CD4-positive, alpha-beta T cell (primary cell): Measurements from ENCODE around the gene MYL11. TPM values are rescaled to one million over a fixed set of nuclear protein-coding genes. Genes with fewer than 3 reads are reported as not detected.

Source experiments
- ATAC-seq: fragments of 200-7000 bp; cut with Tn5 transposase; one replicate; pipeline ENCODE4 v1.10.0; 2022; ENCODE audit warnings: mild to moderate bottlenecking; ENCODE audit not compliant: poor library complexity
- CTCF ChIA-PET: fragments of 350-600 bp; sonication (Branson Sonifier 250); formaldehyde crosslinking; loops from one replicate; lab custom pipeline; 2021; ENCODE audit warnings: antibody characterized with exemption, inconsistent platforms; lab: Charles Lee
- POLR2A ChIA-PET: fragments of 350-600 bp; sonication (Branson Sonifier 250); formaldehyde crosslinking; loops from one replicate; lab custom pipeline; 2021; ENCODE audit warnings: antibody characterized with exemption, inconsistent platforms; lab: Charles Lee
- DNase-seq, 14 experiments: peaks; one replicate each; pipeline ENCODE4 v3.0.0-alpha.2; 2013 to 2020; ENCODE audit warnings: mixed read lengths in 2 of 14
- H3K27ac ChIP-seq, 2 donors: one replicate each; pipeline versions ENCODE4 v1.5.1 to v1.7.0; 2013; ENCODE audit warnings: low read length in 2 of 2, low read depth in 1 of 2, mild to moderate bottlenecking in 1 of 2
- H3K27me3 ChIP-seq, 2 experiments: 1 replicate in 1 of 2; 2 replicates in 1 of 2; pipeline versions ENCODE4 v1.6.1 to v1.7.0; 2013; ENCODE audit warnings: low read length in 2 of 2, control low read depth in 1 of 2, mild to moderate bottlenecking in 1 of 2, moderate library complexity in 1 of 2; ENCODE audit not compliant: insufficient read depth in 2 of 2, control insufficient read depth in 1 of 2
- H3K36me3 ChIP-seq: one replicate; pipeline ENCODE4 v1.6.1; 2013; ENCODE audit warnings: low read length, control low read depth; ENCODE audit not compliant: insufficient read depth
- H3K4me1 ChIP-seq: one replicate; pipeline ENCODE4 v1.6.1; 2013; ENCODE audit warnings: low read length, control low read depth; ENCODE audit not compliant: insufficient read depth
- H3K4me3 ChIP-seq: one replicate; pipeline ENCODE4 v1.5.1; 2013; ENCODE audit warnings: mild to moderate bottlenecking, low read length, moderate library complexity
- H3K9me3 ChIP-seq, 2 experiments: 1 replicate in 1 of 2; 2 replicates in 1 of 2; pipeline versions ENCODE4 v1.6.1 to v1.7.0; 2013; ENCODE audit warnings: low read length in 2 of 2, mild to moderate bottlenecking in 2 of 2, control low read depth in 1 of 2, moderate library complexity in 1 of 2; ENCODE audit not compliant: control insufficient read depth in 1 of 2, insufficient read depth in 1 of 2
- H3K27ac Mint-ChIP-seq: one replicate; pipeline ENCODE4 v1.8.0; 2020; ENCODE audit warnings: mixed read lengths
- H3K27me3 Mint-ChIP-seq: one replicate; pipeline ENCODE4 v1.8.0; 2021; ENCODE audit warnings: mixed read lengths
- H3K36me3 Mint-ChIP-seq: one replicate; pipeline ENCODE4 v1.8.0; 2021; ENCODE audit warnings: low read depth, mixed read lengths
- H3K4me1 Mint-ChIP-seq: one replicate; pipeline ENCODE4 v1.8.0; 2021; ENCODE audit warnings: low read depth, mixed read lengths
- H3K4me3 Mint-ChIP-seq: one replicate; pipeline ENCODE4 v1.8.0; 2020; ENCODE audit warnings: mild to moderate bottlenecking, mixed read lengths
- H3K9me3 Mint-ChIP-seq: one replicate; pipeline ENCODE4 v1.8.0; 2020; ENCODE audit warnings: mixed read lengths
- intact Hi-C, 2 experiments: fragments of 100-400 bp; cut with DNase I in 1 of 2; cut with micrococcal nuclease in 1 of 2; formaldehyde crosslinking; loops; one replicate each; pipeline versions ENCODE4 v1.15.1 to v1.9.0; 2023 to 2025; cut with DNase I, micrococcal nuclease
- total RNA-seq, 174 experiments: library from RNA in 2 of 174; stranded (reverse) in 2 of 174; gene quantifications; one replicate each; pipeline ENCODE4 v1.2.3 and lab custom pipeline; 2021 to 2026
- TF ChIP-seq, protein P1 (sequence below): fragments of 200-600 bp; IDR thresholded peaks from one replicate; pipeline ENCODE4 v1.8.0; 2022; ENCODE audit warnings: antibody characterized with exemption, mild to moderate bottlenecking

The MYL11 gene
- total RNA-seq, 2 experiments from 2014 or later: 0.95 to 2.4 TPM

- no peak overlapping the region for H3K4me3 ChIP-seq
- no peaks in the 10 kb centered on the region for H3K9me3 ChIP-seq
- intact Hi-C loops: loop anchor here (5.0 to 10.0 kb wide), 2 partner anchors 46 to 198 kb away; partner anchors contain the start of genes ZNF771 (in 2 of the 2) and ZNF764 (in 1 of the 2)
- peaks cover 67% of the 10 kb centered on the region for H3K36me3 Mint-ChIP-seq
- no peaks in the 10 kb centered on the region for H3K9me3 Mint-ChIP-seq
- TF ChIP-seq, protein P1, sequence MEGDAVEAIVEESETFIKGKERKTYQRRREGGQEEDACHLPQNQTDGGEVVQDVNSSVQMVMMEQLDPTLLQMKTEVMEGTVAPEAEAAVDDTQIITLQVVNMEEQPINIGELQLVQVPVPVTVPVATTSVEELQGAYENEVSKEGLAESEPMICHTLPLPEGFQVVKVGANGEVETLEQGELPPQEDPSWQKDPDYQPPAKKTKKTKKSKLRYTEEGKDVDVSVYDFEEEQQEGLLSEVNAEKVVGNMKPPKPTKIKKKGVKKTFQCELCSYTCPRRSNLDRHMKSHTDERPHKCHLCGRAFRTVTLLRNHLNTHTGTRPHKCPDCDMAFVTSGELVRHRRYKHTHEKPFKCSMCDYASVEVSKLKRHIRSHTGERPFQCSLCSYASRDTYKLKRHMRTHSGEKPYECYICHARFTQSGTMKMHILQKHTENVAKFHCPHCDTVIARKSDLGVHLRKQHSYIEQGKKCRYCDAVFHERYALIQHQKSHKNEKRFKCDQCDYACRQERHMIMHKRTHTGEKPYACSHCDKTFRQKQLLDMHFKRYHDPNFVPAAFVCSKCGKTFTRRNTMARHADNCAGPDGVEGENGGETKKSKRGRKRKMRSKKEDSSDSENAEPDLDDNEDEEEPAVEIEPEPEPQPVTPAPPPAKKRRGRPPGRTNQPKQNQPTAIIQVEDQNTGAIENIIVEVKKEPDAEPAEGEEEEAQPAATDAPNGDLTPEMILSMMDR: no peak
- POLR2A ChIA-PET: interaction anchor here (1.1 to 3.4 kb wide), 2 partner anchors 11 to 58 kb away, joined by 3 to 15 read pairs; partner anchors contain the start of gene TBC1D10B
- H3K27me3 ChIP-seq: no peaks in the 10 kb centered on the region
- peaks cover 34% of the 10 kb centered on the region for H3K36me3 ChIP-seq
- H3K27ac ChIP-seq: no peak overlapping the region
- peaks cover 23% of the 10 kb centered on the region for H3K4me1 Mint-ChIP-seq
- no peak for DNase-seq
- H3K27me3 Mint-ChIP-seq: no peaks in the 10 kb centered on the region
- ATAC-seq: no peak
- peaks cover 21% of the 10 kb centered on the region for H3K4me1 ChIP-seq
- H3K4me3 Mint-ChIP-seq: no peak overlapping the region
- H3K27ac Mint-ChIP-seq: no peak overlapping the region
- CTCF ChIA-PET: no interaction called here
Measured at GRCh38 chr16:30358990-30359870, 15.4 kb upstream of the MYL11 start.

GRCh38 chr16:30359871-30360170 is 14.8 kb upstream of the MYL11 start:
- ATAC-seq (no peak), DNase-seq (no peak)
- peaks cover 16% of the 10 kb centered on the region for H3K4me1 ChIP-seq
- H3K27me3 ChIP-seq: no peaks in the 10 kb centered on the region
- TF ChIP-seq, protein P1: no peak
- ChIA-PET CTCF (no interaction called here), POLR2A (interaction anchor here (1.1 to 3.4 kb wide), 2 partner anchors 10 to 58 kb away, joined by 3 to 15 read pairs; partner anchors contain the start of gene TBC1D10B)
- H3K36me3 ChIP-seq: peaks cover 40% of the 10 kb centered on the region
- no peak overlapping the region for H3K27ac ChIP-seq
- Mint-ChIP-seq H3K27me3 (no peaks in the 10 kb centered on the region), H3K36me3 (peaks cover 67% of the 10 kb centered on the region), H3K4me3 (no peak overlapping the region), H3K27ac (no peak overlapping the region), H3K9me3 (no peaks in the 10 kb centered on the region), H3K4me1 (peaks cover 17% of the 10 kb centered on the region)
- no peak overlapping the region for H3K4me3 ChIP-seq
- intact Hi-C loops: loop anchor here (5.0 to 10.0 kb wide), 2 partner anchors 45 to 197 kb away; partner anchors contain the start of genes ZNF771 (in 2 of the 2) and ZNF764 (in 1 of the 2)
- no peaks in the 10 kb centered on the region for H3K9me3 ChIP-seq

- H3K9me3 ChIP-seq: no peaks in the 10 kb centered on the region
- ChIA-PET POLR2A (no interaction called here), CTCF (no interaction called here)
- peaks cover 10% of the 10 kb centered on the region for H3K4me1 ChIP-seq
- intact Hi-C loops: no loop called here
- no peak for DNase-seq
- no peak overlapping the region for H3K27ac ChIP-seq
- H3K27me3 Mint-ChIP-seq: no peaks in the 10 kb centered on the region
- H3K4me1 Mint-ChIP-seq: peaks cover 15% of the 10 kb centered on the region
- no peaks in the 10 kb centered on the region for H3K9me3 Mint-ChIP-seq
- H3K27me3 ChIP-seq: no peaks in the 10 kb centered on the region
- peaks cover 51% of the 10 kb centered on the region for H3K36me3 ChIP-seq
- ATAC-seq: no peak
- H3K36me3 Mint-ChIP-seq: peaks cover 73% of the 10 kb centered on the region
- TF ChIP-seq, protein P1: no peak
- no peak overlapping the region for H3K27ac Mint-ChIP-seq
- H3K4me3 Mint-ChIP-seq: no peak overlapping the region
- H3K4me3 ChIP-seq: no peak overlapping the region
Measured at GRCh38 chr16:30361180-30361579, 13.4 kb upstream of the MYL11 start.
